HEK293 (cell line): ENCODE results near the gene STOML3.

Experiments
- HOXA7 ChIP-seq: sonication (generic); formaldehyde crosslinking; IDR thresholded peaks from 2 replicates; pipeline ENCODE4 v1.8.1; 2022; ENCODE audit warnings: missing genetic modification reagents, borderline replicate concordance
- HOXD13 ChIP-seq: sonication (generic); formaldehyde crosslinking; IDR thresholded peaks from 2 replicates; pipeline ENCODE4 v1.8.0; 2022; ENCODE audit warnings: missing genetic modification reagents, borderline replicate concordance
- IKZF3 ChIP-seq: fragments of 450-650 bp; IDR thresholded peaks from 2 replicates; pipeline ENCODE4 v1.5.0; 2018; ENCODE audit warnings: missing biosample characterization, mild to moderate bottlenecking, missing genetic modification characterization, moderate library complexity
- KLF7 ChIP-seq: fragments of 450-650 bp; formaldehyde crosslinking; IDR thresholded peaks from 2 replicates; pipeline ENCODE4 v1.5.1; 2016; ENCODE audit warnings: missing biosample characterization, missing genetic modification characterization, borderline replicate concordance
- ZFP3 ChIP-seq: fragments of 450-650 bp; formaldehyde crosslinking; IDR thresholded peaks from 2 replicates; pipeline ENCODE4 v1.5.1; 2016; ENCODE audit warnings: low read depth, missing biosample characterization, missing genetic modification characterization
- ZFP37 ChIP-seq: fragments of 450-650 bp; formaldehyde crosslinking; IDR thresholded peaks from 2 replicates; pipeline ENCODE4 v1.5.1; 2016; ENCODE audit warnings: missing biosample characterization, missing genetic modification characterization
- ZNF155 ChIP-seq: fragments of 450-650 bp; formaldehyde crosslinking; IDR thresholded peaks from 2 replicates; pipeline ENCODE4 v1.5.1; 2016; ENCODE audit warnings: missing biosample characterization, missing genetic modification characterization
- ZNF214 ChIP-seq: fragments of 450-650 bp; formaldehyde crosslinking; IDR thresholded peaks from 2 replicates; pipeline ENCODE4 v1.5.1; 2017; ENCODE audit warnings: missing biosample characterization, mild to moderate bottlenecking, missing genetic modification characterization, borderline replicate concordance
- ZNF248 ChIP-seq: fragments of 450-650 bp; formaldehyde crosslinking; IDR thresholded peaks from 2 replicates; pipeline ENCODE4 v1.5.1; 2017; ENCODE audit warnings: missing biosample characterization, missing genetic modification characterization
- ZNF302 ChIP-seq: fragments of 450-650 bp; formaldehyde crosslinking; IDR thresholded peaks from 2 replicates; pipeline ENCODE4 v1.5.1; 2016; ENCODE audit warnings: missing biosample characterization, missing genetic modification characterization, low read depth
- ZNF426 ChIP-seq: fragments of 450-650 bp; formaldehyde crosslinking; IDR thresholded peaks from 2 replicates; pipeline ENCODE4 v1.5.1; 2017; ENCODE audit warnings: missing biosample characterization, missing genetic modification characterization, mild to moderate bottlenecking, inconsistent platforms, moderate library complexity
- ZNF433 ChIP-seq: fragments of 450-650 bp; formaldehyde crosslinking; IDR thresholded peaks from 2 replicates; pipeline ENCODE4 v1.5.1; 2016; ENCODE audit warnings: missing biosample characterization, missing genetic modification characterization, low read depth
- ZNF514 ChIP-seq: fragments of 450-650 bp; formaldehyde crosslinking; IDR thresholded peaks from 2 replicates; pipeline ENCODE4 v1.5.1; 2016; ENCODE audit warnings: missing biosample characterization, missing genetic modification characterization
- ZNF558 ChIP-seq: fragments of 450-650 bp; formaldehyde crosslinking; IDR thresholded peaks from 2 replicates; pipeline ENCODE4 v1.5.1; 2016; ENCODE audit warnings: missing biosample characterization, missing genetic modification characterization
- ZNF571 ChIP-seq: fragments of 450-650 bp; formaldehyde crosslinking; IDR thresholded peaks from 2 replicates; pipeline ENCODE4 v1.5.0; 2017; ENCODE audit warnings: missing biosample characterization, missing genetic modification characterization
- ZNF623 ChIP-seq: fragments of 450-650 bp; formaldehyde crosslinking; IDR thresholded peaks from 2 replicates; pipeline ENCODE4 v1.5.1; 2016; ENCODE audit warnings: missing biosample characterization, missing genetic modification characterization
- ZNF701 ChIP-seq: fragments of 450-650 bp; formaldehyde crosslinking; IDR thresholded peaks from 2 replicates; pipeline ENCODE4 v1.5.1; 2016; ENCODE audit warnings: missing biosample characterization, missing genetic modification characterization
- ZNF768 ChIP-seq: fragments of 450-650 bp; formaldehyde crosslinking; IDR thresholded peaks from 2 replicates; pipeline ENCODE4 v1.5.1; 2018; ENCODE audit warnings: missing biosample characterization, mild to moderate bottlenecking, missing genetic modification characterization
- ZNF792 ChIP-seq: fragments of 450-650 bp; formaldehyde crosslinking; IDR thresholded peaks from 2 replicates; pipeline ENCODE4 v1.5.1; 2016; ENCODE audit warnings: missing biosample characterization, missing genetic modification characterization
- ZXDB ChIP-seq: fragments of 450-650 bp; formaldehyde crosslinking; IDR thresholded peaks from 2 replicates; pipeline ENCODE4 v1.5.1; 2016; ENCODE audit warnings: missing biosample characterization, missing genetic modification characterization
- TF ChIP-seq, protein P1 (sequence below): fragments of 450-650 bp; formaldehyde crosslinking; conservative IDR thresholded peaks from 2 replicates; pipeline ENCODE4 v1.5.1; 2016; ENCODE audit warnings: low read depth, missing biosample characterization, missing genetic modification characterization
- TF ChIP-seq, protein P2 (sequence below): fragments of 450-650 bp; formaldehyde crosslinking; IDR thresholded peaks from 2 replicates; pipeline ENCODE4 v1.5.1; 2016; ENCODE audit warnings: missing biosample characterization, missing genetic modification characterization
- TF ChIP-seq, protein P3 (sequence below): fragments of 450-650 bp; formaldehyde crosslinking; IDR thresholded peaks from 2 replicates; pipeline ENCODE4 v1.5.1; 2016; ENCODE audit warnings: missing biosample characterization, missing genetic modification characterization
- TF ChIP-seq, protein P4 (sequence below): fragments of 450-650 bp; formaldehyde crosslinking; IDR thresholded peaks from 2 replicates; pipeline ENCODE4 v1.5.1; 2016; ENCODE audit warnings: missing biosample characterization, missing genetic modification characterization
- TF ChIP-seq, protein P5 (sequence below): fragments of 450-650 bp; formaldehyde crosslinking; IDR thresholded peaks from 2 replicates; pipeline ENCODE4 v1.5.1; 2016; ENCODE audit warnings: missing biosample characterization, missing genetic modification characterization

STOML3 gene

DNA sequence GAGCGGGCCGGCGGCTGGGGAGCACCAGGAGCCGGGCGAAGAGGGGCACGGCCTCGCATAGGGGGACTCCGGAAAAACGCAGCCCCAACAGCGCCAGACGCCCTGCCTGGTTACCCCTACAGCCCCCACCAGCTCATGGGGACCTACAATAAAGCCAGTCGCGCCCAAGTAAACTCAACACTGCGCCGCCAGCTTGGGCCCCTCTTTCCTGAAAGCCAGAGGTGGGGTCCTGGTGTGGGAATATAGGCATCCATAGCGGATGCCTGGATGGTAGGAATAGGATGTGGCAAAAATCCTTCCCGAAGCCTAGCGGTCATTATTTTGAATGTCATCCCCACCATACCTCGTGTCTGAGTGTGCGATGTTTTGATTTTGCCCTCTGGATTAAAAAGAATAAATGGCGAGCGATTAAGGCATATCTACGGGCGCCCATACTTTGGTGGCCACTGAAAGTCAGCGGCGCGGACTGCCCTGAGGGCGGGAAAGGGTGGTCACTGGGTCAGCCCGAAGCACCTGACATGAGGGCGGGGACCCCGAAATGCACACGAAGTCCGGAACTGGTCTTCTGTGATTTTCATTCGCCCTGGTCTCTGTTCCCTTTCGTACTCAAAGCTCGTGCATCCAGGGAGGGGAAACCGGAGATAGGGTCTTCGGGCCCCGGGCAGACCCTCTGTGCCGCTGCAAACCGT, 47.4 kb upstream of the STOML3 start, which contains the start of the genes NHLRC3 and PROSER1 (continued):
- no peak for TF ChIP-seq HOXA7 (CRISPR knock-in tag)
- no peak for TF ChIP-seq ZNF768 (tag by site-specific recombination)
- no peak for TF ChIP-seq ZNF701
- 0 out of 2 replicates have a peak, but pooled peaks have one; percentile 13 for TF ChIP-seq ZFP37 (tag by site-specific recombination)
- TF ChIP-seq, protein P1, sequence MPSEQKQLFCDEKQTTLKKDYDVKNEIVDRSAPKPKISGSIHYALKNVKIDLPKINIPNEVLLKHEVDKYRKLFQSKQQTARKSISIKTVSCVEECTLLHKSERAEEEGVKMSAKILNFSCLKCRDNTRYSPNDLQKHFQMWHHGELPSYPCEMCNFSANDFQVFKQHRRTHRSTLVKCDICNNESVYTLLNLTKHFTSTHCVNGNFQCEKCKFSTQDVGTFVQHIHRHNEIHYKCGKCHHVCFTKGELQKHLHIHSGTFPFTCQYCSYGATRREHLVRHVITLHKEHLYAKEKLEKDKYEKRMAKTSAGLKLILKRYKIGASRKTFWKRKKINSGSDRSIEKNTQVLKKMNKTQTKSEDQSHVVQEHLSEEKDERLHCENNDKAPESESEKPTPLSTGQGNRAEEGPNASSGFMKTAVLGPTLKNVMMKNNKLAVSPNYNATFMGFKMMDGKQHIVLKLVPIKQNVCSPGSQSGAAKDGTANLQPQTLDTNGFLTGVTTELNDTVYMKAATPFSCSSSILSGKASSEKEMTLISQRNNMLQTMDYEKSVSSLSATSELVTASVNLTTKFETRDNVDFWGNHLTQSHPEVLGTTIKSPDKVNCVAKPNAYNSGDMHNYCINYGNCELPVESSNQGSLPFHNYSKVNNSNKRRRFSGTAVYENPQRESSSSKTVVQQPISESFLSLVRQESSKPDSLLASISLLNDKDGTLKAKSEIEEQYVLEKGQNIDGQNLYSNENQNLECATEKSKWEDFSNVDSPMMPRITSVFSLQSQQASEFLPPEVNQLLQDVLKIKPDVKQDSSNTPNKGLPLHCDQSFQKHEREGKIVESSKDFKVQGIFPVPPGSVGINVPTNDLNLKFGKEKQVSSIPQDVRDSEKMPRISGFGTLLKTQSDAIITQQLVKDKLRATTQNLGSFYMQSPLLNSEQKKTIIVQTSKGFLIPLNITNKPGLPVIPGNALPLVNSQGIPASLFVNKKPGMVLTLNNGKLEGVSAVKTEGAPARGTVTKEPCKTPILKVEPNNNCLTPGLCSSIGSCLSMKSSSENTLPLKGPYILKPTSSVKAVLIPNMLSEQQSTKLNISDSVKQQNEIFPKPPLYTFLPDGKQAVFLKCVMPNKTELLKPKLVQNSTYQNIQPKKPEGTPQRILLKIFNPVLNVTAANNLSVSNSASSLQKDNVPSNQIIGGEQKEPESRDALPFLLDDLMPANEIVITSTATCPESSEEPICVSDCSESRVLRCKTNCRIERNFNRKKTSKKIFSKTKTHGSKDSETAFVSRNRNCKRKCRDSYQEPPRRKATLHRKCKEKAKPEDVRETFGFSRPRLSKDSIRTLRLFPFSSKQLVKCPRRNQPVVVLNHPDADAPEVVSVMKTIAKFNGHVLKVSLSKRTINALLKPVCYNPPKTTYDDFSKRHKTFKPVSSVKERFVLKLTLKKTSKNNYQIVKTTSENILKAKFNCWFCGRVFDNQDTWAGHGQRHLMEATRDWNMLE, result peak; percentile 58
- no peak for TF ChIP-seq ZNF426 (tag by site-specific recombination)
- no peak for TF ChIP-seq ZNF571 (tag by site-specific recombination)
- TF ChIP-seq ZFP3 (tag by site-specific recombination), result peak; percentile 5; the same call in 1 of the 2 replicates
- no peak for TF ChIP-seq HOXD13 (CRISPR knock-in tag)
- TF ChIP-seq, protein P2, sequence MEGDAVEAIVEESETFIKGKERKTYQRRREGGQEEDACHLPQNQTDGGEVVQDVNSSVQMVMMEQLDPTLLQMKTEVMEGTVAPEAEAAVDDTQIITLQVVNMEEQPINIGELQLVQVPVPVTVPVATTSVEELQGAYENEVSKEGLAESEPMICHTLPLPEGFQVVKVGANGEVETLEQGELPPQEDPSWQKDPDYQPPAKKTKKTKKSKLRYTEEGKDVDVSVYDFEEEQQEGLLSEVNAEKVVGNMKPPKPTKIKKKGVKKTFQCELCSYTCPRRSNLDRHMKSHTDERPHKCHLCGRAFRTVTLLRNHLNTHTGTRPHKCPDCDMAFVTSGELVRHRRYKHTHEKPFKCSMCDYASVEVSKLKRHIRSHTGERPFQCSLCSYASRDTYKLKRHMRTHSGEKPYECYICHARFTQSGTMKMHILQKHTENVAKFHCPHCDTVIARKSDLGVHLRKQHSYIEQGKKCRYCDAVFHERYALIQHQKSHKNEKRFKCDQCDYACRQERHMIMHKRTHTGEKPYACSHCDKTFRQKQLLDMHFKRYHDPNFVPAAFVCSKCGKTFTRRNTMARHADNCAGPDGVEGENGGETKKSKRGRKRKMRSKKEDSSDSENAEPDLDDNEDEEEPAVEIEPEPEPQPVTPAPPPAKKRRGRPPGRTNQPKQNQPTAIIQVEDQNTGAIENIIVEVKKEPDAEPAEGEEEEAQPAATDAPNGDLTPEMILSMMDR (tag by site-specific recombination), result no peak
- no peak for TF ChIP-seq KLF7
- no peak for TF ChIP-seq ZNF155
- TF ChIP-seq, protein P3, sequence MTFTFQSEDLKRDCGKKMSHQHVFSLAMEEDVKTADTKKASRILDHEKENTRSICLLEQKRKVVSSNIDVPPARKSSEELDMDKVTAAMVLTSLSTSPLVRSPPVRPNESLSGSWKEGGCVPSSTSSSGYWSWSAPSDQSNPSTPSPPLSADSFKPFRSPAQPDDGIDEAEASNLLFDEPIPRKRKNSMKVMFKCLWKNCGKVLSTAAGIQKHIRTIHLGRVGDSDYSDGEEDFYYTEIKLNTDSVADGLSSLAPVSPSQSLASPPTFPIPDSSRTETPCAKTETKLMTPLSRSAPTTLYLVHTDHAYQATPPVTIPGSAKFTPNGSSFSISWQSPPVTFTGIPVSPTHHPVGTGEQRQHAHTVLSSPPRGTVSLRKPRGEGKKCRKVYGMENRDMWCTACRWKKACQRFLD, result no peak; the same call in 1 of the 2 replicates
- TF ChIP-seq ZNF514 (tag by site-specific recombination), result no peak
- TF ChIP-seq ZNF792 (tag by site-specific recombination), result no peak
- TF ChIP-seq, protein P4, sequence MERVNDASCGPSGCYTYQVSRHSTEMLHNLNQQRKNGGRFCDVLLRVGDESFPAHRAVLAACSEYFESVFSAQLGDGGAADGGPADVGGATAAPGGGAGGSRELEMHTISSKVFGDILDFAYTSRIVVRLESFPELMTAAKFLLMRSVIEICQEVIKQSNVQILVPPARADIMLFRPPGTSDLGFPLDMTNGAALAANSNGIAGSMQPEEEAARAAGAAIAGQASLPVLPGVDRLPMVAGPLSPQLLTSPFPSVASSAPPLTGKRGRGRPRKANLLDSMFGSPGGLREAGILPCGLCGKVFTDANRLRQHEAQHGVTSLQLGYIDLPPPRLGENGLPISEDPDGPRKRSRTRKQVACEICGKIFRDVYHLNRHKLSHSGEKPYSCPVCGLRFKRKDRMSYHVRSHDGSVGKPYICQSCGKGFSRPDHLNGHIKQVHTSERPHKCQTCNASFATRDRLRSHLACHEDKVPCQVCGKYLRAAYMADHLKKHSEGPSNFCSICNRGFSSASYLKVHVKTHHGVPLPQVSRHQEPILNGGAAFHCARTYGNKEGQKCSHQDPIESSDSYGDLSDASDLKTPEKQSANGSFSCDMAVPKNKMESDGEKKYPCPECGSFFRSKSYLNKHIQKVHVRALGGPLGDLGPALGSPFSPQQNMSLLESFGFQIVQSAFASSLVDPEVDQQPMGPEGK (tag by site-specific recombination), result peak; percentile 87
- no peak for TF ChIP-seq ZNF623
- TF ChIP-seq, protein P5, sequence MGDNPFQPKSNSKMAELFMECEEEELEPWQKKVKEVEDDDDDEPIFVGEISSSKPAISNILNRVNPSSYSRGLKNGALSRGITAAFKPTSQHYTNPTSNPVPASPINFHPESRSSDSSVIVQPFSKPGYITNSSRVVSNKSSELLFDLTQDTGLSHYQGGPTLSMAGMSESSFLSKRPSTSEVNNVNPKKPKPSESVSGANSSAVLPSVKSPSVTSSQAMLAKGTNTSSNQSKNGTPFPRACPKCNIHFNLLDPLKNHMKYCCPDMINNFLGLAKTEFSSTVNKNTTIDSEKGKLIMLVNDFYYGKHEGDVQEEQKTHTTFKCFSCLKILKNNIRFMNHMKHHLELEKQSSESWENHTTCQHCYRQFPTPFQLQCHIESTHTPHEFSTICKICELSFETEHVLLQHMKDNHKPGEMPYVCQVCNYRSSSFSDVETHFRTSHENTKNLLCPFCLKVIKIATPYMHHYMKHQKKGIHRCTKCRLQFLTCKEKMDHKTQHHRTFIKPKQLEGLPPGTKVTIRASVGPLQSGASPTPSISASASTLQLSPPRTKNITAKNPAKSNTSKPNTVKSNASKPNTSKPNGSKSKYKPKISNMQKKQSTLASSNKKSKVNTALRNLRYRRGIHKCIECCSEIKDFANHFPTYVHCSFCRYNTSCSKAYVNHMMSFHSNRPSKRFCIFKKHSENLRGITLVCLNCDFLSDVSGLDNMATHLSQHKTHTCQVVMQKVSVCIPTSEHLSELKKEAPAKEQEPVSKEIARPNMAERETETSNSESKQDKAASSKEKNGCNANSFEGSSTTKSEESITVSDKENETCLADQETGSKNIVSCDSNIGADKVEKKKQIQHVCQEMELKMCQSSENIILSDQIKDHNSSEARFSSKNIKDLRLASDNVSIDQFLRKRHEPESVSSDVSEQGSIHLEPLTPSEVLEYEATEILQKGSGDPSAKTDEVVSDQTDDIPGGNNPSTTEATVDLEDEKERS (tag by site-specific recombination), result no peak
- no peak for TF ChIP-seq ZNF433 (tag by site-specific recombination)
- no peak for TF ChIP-seq ZNF248
- no peak for TF ChIP-seq ZNF302 (tag by site-specific recombination)
- no peak for TF ChIP-seq ZNF214 (tag by site-specific recombination)
- peak; percentile 77 for TF ChIP-seq IKZF3 (tag by site-specific recombination)
- TF ChIP-seq ZNF558 (tag by site-specific recombination), result peak; percentile 37; the same call in 1 of the 2 replicates
- TF ChIP-seq ZXDB, result peak; percentile 63
